Keratinocyte (primary cell): Measurements from ENCODE around the gene BACH1. TPM values are rescaled to one million over a fixed set of nuclear protein-coding genes. Genes with fewer than 3 reads are reported as not detected.
"Not testable (repeated sequence)": the region's sequence is repeated elsewhere in the genome, so short reads cannot be mapped to it uniquely, and the experiment has no call there.

Source experiments
- DNase-seq: peaks from one replicate; pipeline ENCODE4 v3.0.0-alpha.2; 2011; ENCODE audit warnings: low read depth, missing footprints, low spot score
- FAIRE-seq: peaks from 2 replicates; lab custom pipeline; 2011; peaks lifted over from hg19 to GRCh38; lab: Jason Lieb, UNC
- H2AFZ ChIP-seq: 2 replicates; pipeline ENCODE4 v1.6.0; 2012; ENCODE audit warnings: low read length, control low read depth, inconsistent platforms; ENCODE audit not compliant: control insufficient read depth
- H3K27ac ChIP-seq: 2 replicates; pipeline ENCODE4 v1.5.1; 2011; ENCODE audit warnings: low read length; ENCODE audit not compliant: control insufficient read depth, insufficient read depth
- H3K27me3 ChIP-seq: 3 replicates; pipeline ENCODE4 v1.6.0; 2011; ENCODE audit warnings: low read length; ENCODE audit not compliant: control insufficient read depth, insufficient read depth; ENCODE audit errors: extremely low read depth
- H3K36me3 ChIP-seq, 2 experiments: 2 replicates in 1 of 2; 3 replicates in 1 of 2; pipeline ENCODE4 v1.5.1; 2011; ENCODE audit warnings: low read length in 2 of 2, mild to moderate bottlenecking in 1 of 2; ENCODE audit not compliant: control insufficient read depth in 2 of 2, insufficient read depth in 2 of 2; ENCODE audit errors: extremely low read depth in 1 of 2
- H3K4me1 ChIP-seq: 3 replicates; pipeline ENCODE4 v1.5.1; 2011; ENCODE audit warnings: low read length; ENCODE audit not compliant: control insufficient read depth, insufficient read depth; ENCODE audit errors: extremely low read depth
- H3K4me2 ChIP-seq: 3 replicates; pipeline ENCODE4 v1.6.0; 2011; ENCODE audit warnings: low read depth, low read length; ENCODE audit not compliant: control insufficient read depth, insufficient read depth; ENCODE audit errors: extremely low read depth
- H3K4me3 ChIP-seq, 3 experiments: fragments of 200-600 bp in 1 of 3; sonication (generic) in 1 of 3; 2 replicates in 2 of 3; 3 replicates in 1 of 3; pipeline ENCODE4 v1.5.1; 2011 to 2016; ENCODE audit warnings: low read length in 3 of 3, mild to moderate bottlenecking in 3 of 3, control low read depth in 2 of 3, inconsistent platforms in 1 of 3, low read depth in 1 of 3, mixed read lengths in 1 of 3, mixed run types in 1 of 3, moderate library complexity in 1 of 3; ENCODE audit not compliant: control insufficient read depth in 2 of 3, insufficient read depth in 2 of 3; ENCODE audit errors: extremely low read depth in 1 of 3
- H3K79me2 ChIP-seq: 2 replicates; pipeline ENCODE4 v1.6.0; 2012; ENCODE audit warnings: low read length; ENCODE audit not compliant: control insufficient read depth, insufficient read depth
- H3K9ac ChIP-seq: 3 replicates; pipeline ENCODE4 v1.6.0; 2011; ENCODE audit warnings: low read length; ENCODE audit not compliant: control insufficient read depth, insufficient read depth; ENCODE audit errors: extremely low read depth
- H3K9me1 ChIP-seq: 3 replicates; pipeline ENCODE4 v1.6.0; 2011; ENCODE audit warnings: low read length; ENCODE audit not compliant: control insufficient read depth, insufficient read depth; ENCODE audit errors: extremely low read depth
- H3K9me3 ChIP-seq: 2 replicates; pipeline ENCODE4 v1.5.1; 2012; ENCODE audit warnings: low read depth, low read length; ENCODE audit not compliant: control insufficient read depth
- H4K20me1 ChIP-seq: 3 replicates; pipeline ENCODE4 v1.6.0; 2011; ENCODE audit warnings: low read length; ENCODE audit not compliant: control insufficient read depth, insufficient read depth; ENCODE audit errors: extremely low read depth
- CTCF ChIP-seq, 3 experiments: IDR thresholded peaks in 1 of 3; conservative IDR thresholded peaks in 1 of 3; optimal IDR thresholded peaks in 1 of 3; 2 replicates in 2 of 3; 3 replicates in 1 of 3; pipeline versions ENCODE3 to v1.5.1; 2011; ENCODE audit warnings: low read length in 3 of 3, mild to moderate bottlenecking in 3 of 3, moderate library complexity in 2 of 3, control low read depth in 1 of 3, inconsistent platforms in 1 of 3; ENCODE audit not compliant: insufficient read depth in 2 of 3; ENCODE audit errors: extremely low read depth in 1 of 3
- EZH2 ChIP-seq: IDR thresholded peaks from one replicate; pipeline ENCODE4 v1.6.1; 2012; ENCODE audit warnings: inconsistent platforms, mild to moderate bottlenecking, low read length, moderate library complexity
- dilution Hi-C: fragments of 300-500 bp; cut with MboI; formaldehyde crosslinking; loops from one replicate; pipeline ENCODE4 v1.7.0; 2020; ENCODE audit warnings: low sequenced_read_pairs; ENCODE audit not compliant: extremely low pct_ligation_motif_present
- polyA plus RNA-seq, 5 experiments: library from polyadenylated mRNA; depleted of rRNA in 3 of 5; stranded (reverse) in 3 of 5; stranded (forward) in 1 of 5; unstranded in 1 of 5; fragments of >200 nt; gene quantifications; 1 replicate in 1 of 5; 2 replicates in 3 of 5; 3 replicates in 1 of 5; pipeline versions ENCODE4 v1.2.1 to v1.2.3, GENCODE V29; 2011 to 2012; ENCODE audit warnings: missing spikeins in 2 of 5, low read depth in 1 of 5, low replicate concordance in 1 of 5

BACH1 gene
- polyA plus RNA-seq, 1 donor (not counting 4 experiments of a cell fraction or from before 2014, with no cell fraction given) = 33.1 TPM

DNA sequence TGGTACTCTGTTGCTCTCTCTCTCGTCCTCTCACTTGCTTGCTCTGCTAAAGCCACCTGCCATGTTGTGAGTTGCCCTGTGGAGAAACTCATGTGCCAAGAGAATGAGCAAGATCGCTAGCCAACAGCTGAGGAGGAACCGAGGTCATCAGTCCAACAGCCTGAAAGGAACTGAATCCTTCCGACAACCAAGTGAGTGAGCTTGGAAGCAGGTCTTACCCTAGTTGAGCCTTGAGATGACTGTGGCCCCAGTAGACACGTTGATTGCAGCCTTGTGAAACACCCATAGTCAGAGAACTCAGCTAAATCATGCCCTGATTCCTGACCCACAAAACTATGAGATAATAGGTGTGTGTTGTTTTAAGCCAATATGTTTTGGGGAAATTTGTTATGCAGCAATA, 48.1 kb upstream of the BACH1 start:
- peaks cover 8% of the 10 kb centered on the region for H3K9me3 ChIP-seq
- no peak overlapping the region for H3K27ac ChIP-seq
- DNase-seq = no peak
- H2AFZ ChIP-seq = no peak overlapping the region
- no peak for TF ChIP-seq EZH2
- no peak for TF ChIP-seq CTCF (optimal IDR thresholded peaks at IDR 0.05 in 1 of 3, IDR thresholded peaks at IDR 0.05 in 1 of 3, conservative IDR thresholded peaks at IDR 0.05 in 1 of 3; ENCODE audit: extremely low read depth in 1 of 3, insufficient read depth in 2 of 3, low read length in 3 of 3)
- no peak overlapping the region for H3K9ac ChIP-seq
- no peaks in the 10 kb centered on the region for H3K27me3 ChIP-seq
- no peaks in the 10 kb centered on the region for H3K4me1 ChIP-seq
- no peak overlapping the region for H3K4me2 ChIP-seq
- no peaks in the 10 kb centered on the region for H3K9me1 ChIP-seq
- no peak for FAIRE-seq
- H4K20me1 ChIP-seq = no peaks in the 10 kb centered on the region
- no peaks in the 10 kb centered on the region for H3K36me3 ChIP-seq
- dilution Hi-C loops = no loop called here
- no peaks in the 10 kb centered on the region for H3K79me2 ChIP-seq
- no peak overlapping the region for H3K4me3 ChIP-seq

DNA sequence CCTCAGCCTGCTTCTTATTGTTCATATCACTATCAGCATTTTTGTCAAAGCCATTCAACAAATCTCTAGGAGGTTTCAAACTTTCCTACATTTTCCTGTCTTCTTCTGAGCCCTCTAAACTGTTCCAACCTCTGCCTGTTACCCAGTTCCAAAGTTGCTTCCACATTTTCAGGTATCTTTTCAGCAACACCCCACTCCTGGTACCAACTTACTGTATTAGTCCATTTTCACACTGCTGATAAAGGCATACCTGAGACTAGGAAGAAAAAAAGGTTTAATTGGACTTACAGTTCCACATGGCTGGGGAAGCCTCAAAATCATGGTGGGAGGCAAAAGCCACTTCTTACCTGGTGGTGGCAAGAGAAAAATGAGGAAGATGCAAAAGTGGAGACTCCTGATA, 44.9 kb upstream of the BACH1 start:
- FAIRE-seq, DNase-seq, dilution Hi-C loops, H3K9ac ChIP-seq, H2AFZ ChIP-seq, H3K9me1 ChIP-seq, H3K79me2 ChIP-seq, H4K20me1 ChIP-seq, H3K4me2 ChIP-seq, H3K9me3 ChIP-seq, H3K4me3 ChIP-seq, H3K36me3 ChIP-seq, H3K27ac ChIP-seq, H3K27me3 ChIP-seq: not testable (repeated sequence)
- peaks cover 19% of the 10 kb centered on the region for H3K4me1 ChIP-seq

GRCh38 chr21:29254550-29254949, 44.2 kb upstream of the BACH1 start:
- H3K9me3 ChIP-seq = peaks cover 6% of the 10 kb centered on the region
- no peaks in the 10 kb centered on the region for H3K9me1 ChIP-seq
- no peaks in the 10 kb centered on the region for H3K79me2 ChIP-seq
- FAIRE-seq = no peak
- H3K27me3 ChIP-seq = no peaks in the 10 kb centered on the region
- H3K4me1 ChIP-seq = peaks cover 23% of the 10 kb centered on the region
- no peak overlapping the region for H3K9ac ChIP-seq
- H4K20me1 ChIP-seq = no peaks in the 10 kb centered on the region
- H3K36me3 ChIP-seq = no peaks in the 10 kb centered on the region
- H2AFZ ChIP-seq = no peak overlapping the region
- no peak for TF ChIP-seq CTCF (optimal IDR thresholded peaks at IDR 0.05 in 1 of 3, IDR thresholded peaks at IDR 0.05 in 1 of 3, conservative IDR thresholded peaks at IDR 0.05 in 1 of 3; ENCODE audit: extremely low read depth in 1 of 3, insufficient read depth in 2 of 3, low read length in 3 of 3)
- no peak for TF ChIP-seq EZH2
- DNase-seq = no peak
- no peak overlapping the region for H3K27ac ChIP-seq
- dilution Hi-C loops = no loop called here
- H3K4me2 ChIP-seq = no peak overlapping the region
- no peak overlapping the region for H3K4me3 ChIP-seq
